Esophagus squamous epithelium (tissue), 4 donors: ENCODE results near the gene RBPJL.

Source experiments
- CTCF ChIP-seq, 6 experiments: fragments of 450-650 bp in 4 of 6; fragments of 200-600 bp in 2 of 6; sonication (generic) in 2 of 6; IDR thresholded peaks; one replicate each; pipeline ENCODE4 v1.5.1; 2016 to 2019; ENCODE audit warnings: antibody characterized with exemption in 6 of 6, mild to moderate bottlenecking in 4 of 6, moderate library complexity in 4 of 6
- POLR2A ChIP-seq, 4 donors: fragments of 450-650 bp; IDR thresholded peaks; one replicate each; pipeline ENCODE4 v1.6.1; 2017; ENCODE audit warnings: antibody characterized with exemption in 4 of 4, mild to moderate bottlenecking in 4 of 4, moderate library complexity in 3 of 4

- no peak for TF ChIP-seq CTCF (IDR thresholded peaks at IDR 0.05)
- no peak for TF ChIP-seq POLR2A (IDR thresholded peaks at IDR 0.05)
Observed at GRCh38 chr20:45366192-45366591, 59.6 kb downstream of the RBPJL start.
